Activated CD4-positive, alpha-beta memory T cell treated with anti-CD3 and anti-CD28 coated beads, Interleukin-2, amount 10 ng/mL, durations not matched to agents 7 days and 5 days (primary cell): ENCODE results near the gene C21orf58. TPM values are rescaled to one million over a fixed set of nuclear protein-coding genes. Genes with fewer than 3 reads are reported as not detected.

Source experiments
- CTCF ChIA-PET: fragments of 350-600 bp; sonication (Branson Sonifier 250); formaldehyde crosslinking; loops from one replicate; lab custom pipeline; 2021; ENCODE audit warnings: antibody characterized with exemption, inconsistent platforms; lab: Charles Lee
- POLR2A ChIA-PET: fragments of 350-600 bp; sonication (Branson Sonifier 250); formaldehyde crosslinking; loops from one replicate; lab custom pipeline; 2021; ENCODE audit warnings: antibody characterized with exemption; lab: Charles Lee
- DNase-seq: peaks from one replicate; pipeline ENCODE4 v3.0.0-alpha.2; 2020
- H3K27ac Mint-ChIP-seq: one replicate; pipeline ENCODE4 v1.8.0; 2021; ENCODE audit warnings: mild to moderate bottlenecking, mixed read lengths
- H3K27me3 Mint-ChIP-seq: one replicate; pipeline ENCODE4 v1.8.0; 2021; ENCODE audit warnings: mixed read lengths
- H3K36me3 Mint-ChIP-seq: one replicate; pipeline ENCODE4 v1.8.0; 2021; ENCODE audit warnings: low read depth, mixed read lengths
- H3K4me1 Mint-ChIP-seq: one replicate; pipeline ENCODE4 v1.8.0; 2021; ENCODE audit warnings: mixed read lengths
- H3K4me3 Mint-ChIP-seq: one replicate; pipeline ENCODE4 v1.8.0; 2021; ENCODE audit warnings: mild to moderate bottlenecking, mixed read lengths
- H3K9me3 Mint-ChIP-seq: one replicate; pipeline ENCODE4 v1.8.0; 2021; ENCODE audit warnings: mixed read lengths
- total RNA-seq, 2 experiments: library from RNA; stranded (reverse); gene quantifications; one replicate each; pipeline ENCODE4 v1.2.3, GENCODE V29; 2021

Gene C21orf58
- total RNA-seq, 2 experiments from 2014 or later = 47.7 to 49.4 TPM

DNA sequence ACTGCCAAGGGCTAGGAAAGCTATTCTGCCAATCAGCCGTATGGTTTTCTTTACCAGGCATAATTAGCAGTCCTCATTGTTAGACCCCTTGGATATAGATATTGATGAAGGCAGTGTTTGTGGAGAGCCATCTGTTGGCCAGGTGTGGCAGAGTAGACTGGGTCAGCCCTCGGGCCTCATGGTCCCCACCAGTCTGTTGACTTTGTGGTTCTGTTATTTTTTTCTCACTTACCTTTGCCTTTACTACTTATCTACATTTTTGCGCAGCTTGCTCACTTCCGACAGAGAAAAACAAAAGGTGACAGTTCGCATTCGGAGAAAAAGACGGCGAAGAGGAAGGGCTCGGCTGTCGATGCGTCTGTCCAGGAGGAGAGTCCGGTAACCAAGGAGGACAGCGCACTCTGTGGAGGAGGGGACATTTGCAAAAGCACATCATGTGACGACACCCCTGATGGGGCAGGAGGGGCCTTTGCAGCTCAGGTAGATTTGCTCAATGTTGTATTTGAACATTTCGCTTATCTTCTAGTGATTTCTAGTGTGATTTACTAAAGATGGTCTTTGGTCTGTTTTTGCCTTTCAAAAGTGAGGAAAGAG lies 2.5 kb upstream of the C21orf58 start:
- H3K4me3 Mint-ChIP-seq = no peak overlapping the region
- DNase-seq = no peak
- H3K27ac Mint-ChIP-seq = no peak overlapping the region
- peaks cover 29% of the 10 kb centered on the region for H3K4me1 Mint-ChIP-seq
- CTCF ChIA-PET = interaction anchor here (0.6 to 2.1 kb wide), 5 partner anchors 9 to 314 kb away, joined by 3 to 11 read pairs (median 6); partner anchors contain the start of genes MCM3AP and YBEY
- POLR2A ChIA-PET = interaction anchor here (1.0 to 1.9 kb wide), 10 partner anchors 15 to 309 kb away, joined by 3 to 14 read pairs (median 4); partner anchors contain the start of genes LSS, MCM3AP, PRMT2 and YBEY
- H3K9me3 Mint-ChIP-seq = no peaks in the 10 kb centered on the region
- H3K27me3 Mint-ChIP-seq = no peaks in the 10 kb centered on the region
- H3K36me3 Mint-ChIP-seq = peaks cover 59% of the 10 kb centered on the region

DNA sequence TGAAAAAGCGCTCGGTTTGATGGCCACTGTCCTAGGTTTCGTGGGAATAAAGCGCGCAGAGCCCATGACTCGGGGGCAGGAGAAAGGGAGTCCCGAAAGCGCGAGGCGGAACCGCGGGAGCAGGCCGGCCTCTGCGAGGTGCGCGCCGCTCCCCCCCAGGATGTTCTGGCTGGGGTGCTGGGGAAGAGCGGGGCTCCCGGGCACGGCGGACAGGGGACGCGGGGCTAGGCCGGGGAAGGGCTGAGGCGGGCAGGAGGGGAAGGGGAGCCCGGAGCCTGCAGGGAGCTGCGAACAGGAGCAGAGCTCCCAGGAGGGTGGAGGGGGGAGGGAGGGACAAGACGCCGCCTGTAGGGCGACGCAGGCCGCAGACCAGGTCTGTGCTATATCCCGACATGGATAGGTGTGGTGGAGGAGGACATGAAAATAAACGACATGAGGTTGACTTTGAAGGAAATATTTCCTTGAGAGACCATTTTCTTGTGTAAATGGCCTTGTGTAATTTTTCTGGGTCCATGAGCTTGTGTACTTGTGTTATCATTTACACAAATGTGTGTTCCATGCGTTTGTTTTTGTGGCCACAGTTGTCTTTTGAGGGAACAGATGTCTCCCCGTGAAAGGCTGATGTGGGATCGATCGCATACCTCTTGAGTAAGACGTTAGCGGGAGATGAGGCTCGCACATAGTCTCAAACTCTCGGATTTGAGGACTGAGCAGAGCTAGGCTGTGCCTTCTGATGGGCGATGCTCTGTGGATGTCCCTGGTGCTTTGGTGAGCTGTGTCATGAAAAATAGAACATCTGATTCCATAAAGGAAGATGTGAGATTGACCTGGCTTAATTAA lies 1.6 kb upstream of the C21orf58 start:
- no peaks in the 10 kb centered on the region for H3K9me3 Mint-ChIP-seq
- peak overlapping the region; percentile 86 for H3K27ac Mint-ChIP-seq
- CTCF ChIA-PET = interaction anchor here (0.6 to 2.1 kb wide), 6 partner anchors 10 to 314 kb away, joined by 3 to 11 read pairs (median 4); partner anchors contain the start of genes MCM3AP and YBEY
- peaks cover 61% of the 10 kb centered on the region for H3K36me3 Mint-ChIP-seq
- POLR2A ChIA-PET = interaction anchor here (0.6 to 1.9 kb wide), 14 partner anchors 14 to 314 kb away, joined by 3 to 14 read pairs (median 4); partner anchors contain the start of genes LSS, MCM3AP, PRMT2 and YBEY
- peak; percentile 46 for DNase-seq
- peaks cover 35% of the 10 kb centered on the region for H3K4me1 Mint-ChIP-seq
- no peaks in the 10 kb centered on the region for H3K27me3 Mint-ChIP-seq
- peak overlapping the region; percentile 84 for H3K4me3 Mint-ChIP-seq

DNA sequence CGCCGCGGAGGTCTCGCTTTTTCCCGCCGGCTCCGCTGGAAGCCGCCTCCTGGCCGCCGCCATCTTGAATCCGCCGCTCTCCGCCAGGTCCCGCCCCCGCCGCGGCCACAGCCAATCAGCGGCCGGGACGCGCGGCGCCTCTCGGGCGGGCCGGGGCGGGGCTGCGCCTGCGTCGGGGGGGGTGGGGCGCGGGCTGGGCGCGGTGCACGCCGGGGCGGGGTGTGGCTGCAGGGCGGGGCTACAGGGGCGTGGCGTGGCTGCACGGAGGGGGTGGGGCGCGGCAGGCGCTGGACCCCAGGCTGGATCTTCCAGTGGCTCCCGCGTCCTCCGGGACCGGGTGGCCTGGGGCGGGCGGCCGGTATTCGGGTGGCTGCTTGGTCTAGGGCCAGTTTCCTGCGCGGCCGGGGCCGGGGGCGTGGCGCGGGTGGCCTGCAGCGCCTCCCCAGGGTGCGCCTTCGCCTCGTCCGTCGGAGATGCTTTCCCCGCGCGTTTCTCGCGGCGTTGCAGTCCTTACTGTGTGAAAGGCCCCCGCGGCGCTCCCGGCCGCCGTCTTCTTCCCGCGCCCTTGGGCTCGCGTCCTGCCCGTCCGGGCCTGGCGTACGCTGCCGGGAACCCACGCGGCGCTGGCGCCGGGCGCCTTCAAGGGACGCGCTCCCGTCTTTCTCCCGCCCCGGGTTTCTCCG lies 861 bp upstream of the C21orf58 start:
- peaks cover 61% of the 10 kb centered on the region for H3K36me3 Mint-ChIP-seq

DNA sequence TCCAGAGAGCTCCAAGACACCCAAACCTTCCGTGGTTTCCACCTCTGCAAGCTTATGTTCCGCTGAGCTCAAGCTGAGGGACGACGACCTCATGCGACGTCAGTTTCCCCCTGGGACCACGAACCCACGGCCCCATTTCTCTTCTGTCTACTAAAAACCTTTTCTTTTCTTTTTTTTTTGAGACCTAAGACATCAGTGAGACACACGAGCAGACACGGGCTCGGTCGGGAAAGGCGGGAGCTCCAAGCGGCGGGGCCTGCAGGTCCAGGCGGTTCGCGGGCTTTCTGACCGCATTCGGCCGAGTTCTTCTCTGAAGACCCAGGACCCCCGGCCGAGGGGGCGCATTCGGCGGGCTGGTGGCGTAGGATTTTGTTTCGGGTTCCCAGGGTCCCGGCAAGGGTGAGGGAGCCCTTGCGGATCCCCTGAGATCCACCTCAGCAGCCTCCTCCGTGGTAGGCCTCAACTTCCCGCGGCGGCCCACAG lies 402 bp downstream of the C21orf58 start:
- Mint-ChIP-seq H3K4me1 (peaks cover 47% of the 10 kb centered on the region), H3K4me3 (peak overlapping the region; percentile 84), H3K27ac (peak overlapping the region; percentile 93), H3K9me3 (no peaks in the 10 kb centered on the region), H3K27me3 (no peaks in the 10 kb centered on the region), H3K36me3 (peaks cover 58% of the 10 kb centered on the region)
- ChIA-PET CTCF (interaction anchor here (0.9 to 1.0 kb wide), 2 partner anchors 170 to 180 kb away, joined by 3 read pairs; no protein-coding TSS in a partner anchor), POLR2A (interaction anchor here (0.7 to 3.3 kb wide), 22 partner anchors 9 to 1449 kb away, joined by 3 to 37 read pairs (median 6); partner anchors contain the start of genes DIP2A, LSS, MCM3AP and PRMT2)
- DNase-seq = no peak

More for the DNA sequence above, 861 bp upstream of the C21orf58 start:
- Mint-ChIP-seq H3K9me3 (no peaks in the 10 kb centered on the region), H3K27ac (peak overlapping the region; percentile 93), H3K4me1 (peaks cover 38% of the 10 kb centered on the region), H3K27me3 (no peaks in the 10 kb centered on the region), H3K4me3 (peak overlapping the region; percentile 84)
- ChIA-PET CTCF (interaction anchor here (1.6 kb wide), 1 partner anchor 39 kb away, joined by 7 read pairs; the partner anchor contains the start of genes MCM3AP and YBEY), POLR2A (interaction anchor here (1.2 to 3.3 kb wide), 9 partner anchors 29 to 181 kb away, joined by 4 to 26 read pairs (median 8); partner anchors contain the start of genes DIP2A, MCM3AP and YBEY)
- DNase-seq = peak; percentile 87

DNA sequence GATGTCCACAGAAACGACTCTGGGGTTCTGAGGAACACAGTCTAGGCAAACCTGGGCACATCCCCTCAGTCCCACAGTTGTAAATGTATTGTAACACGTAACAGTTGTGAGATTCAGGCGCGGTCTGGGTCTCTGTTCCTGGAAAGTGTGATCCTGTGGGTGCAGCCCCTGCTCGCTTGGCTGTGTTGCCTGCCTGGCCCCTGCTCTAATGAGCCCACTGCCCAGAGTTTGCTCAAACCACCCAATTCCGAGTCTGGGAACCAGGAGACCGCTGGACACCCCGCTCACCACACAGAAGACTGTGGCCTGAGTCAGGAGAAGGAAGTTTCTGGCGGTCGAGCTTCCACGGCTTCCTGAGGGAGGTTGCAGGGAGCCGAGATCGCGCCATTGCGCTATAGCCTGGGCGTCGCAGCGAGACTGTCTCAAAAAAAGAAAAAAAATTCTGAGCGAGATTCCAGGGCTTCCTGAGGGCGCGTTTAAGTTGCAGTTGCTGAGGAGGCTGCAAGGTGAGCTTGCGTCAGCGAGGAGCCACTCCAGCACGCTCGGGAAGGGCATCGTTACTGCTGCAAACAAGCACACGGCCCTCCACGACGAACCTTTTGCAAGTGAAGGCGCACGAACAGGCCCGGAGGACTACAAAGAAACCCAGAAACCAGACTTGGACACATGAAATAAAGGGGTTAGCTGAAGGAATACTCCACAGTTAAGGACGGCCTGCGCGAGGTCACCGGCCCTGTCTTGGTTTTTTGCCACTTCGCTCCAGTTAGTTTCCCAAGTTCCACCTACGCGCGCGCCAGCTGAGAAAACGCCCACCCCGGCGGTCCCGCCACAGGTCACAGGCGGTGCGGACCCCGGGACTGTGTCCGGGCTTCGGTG lies 1.1 kb downstream of the C21orf58 start:
- Mint-ChIP-seq H3K9me3 (no peaks in the 10 kb centered on the region), H3K4me3 (peak overlapping the region; percentile 84), H3K4me1 (peaks cover 47% of the 10 kb centered on the region), H3K27ac (peak overlapping the region; percentile 93), H3K36me3 (peaks cover 53% of the 10 kb centered on the region), H3K27me3 (no peaks in the 10 kb centered on the region)
- ChIA-PET POLR2A (interaction anchor here (0.7 to 3.3 kb wide), 22 partner anchors 9 to 1448 kb away, joined by 3 to 37 read pairs (median 6); partner anchors contain the start of genes DIP2A, LSS, MCM3AP and PRMT2), CTCF (interaction anchor here (0.9 to 1.5 kb wide), 3 partner anchors 170 to 179 kb away, joined by 3 to 5 read pairs (median 3); no protein-coding TSS in a partner anchor)
- DNase-seq = peak; percentile 34

DNA sequence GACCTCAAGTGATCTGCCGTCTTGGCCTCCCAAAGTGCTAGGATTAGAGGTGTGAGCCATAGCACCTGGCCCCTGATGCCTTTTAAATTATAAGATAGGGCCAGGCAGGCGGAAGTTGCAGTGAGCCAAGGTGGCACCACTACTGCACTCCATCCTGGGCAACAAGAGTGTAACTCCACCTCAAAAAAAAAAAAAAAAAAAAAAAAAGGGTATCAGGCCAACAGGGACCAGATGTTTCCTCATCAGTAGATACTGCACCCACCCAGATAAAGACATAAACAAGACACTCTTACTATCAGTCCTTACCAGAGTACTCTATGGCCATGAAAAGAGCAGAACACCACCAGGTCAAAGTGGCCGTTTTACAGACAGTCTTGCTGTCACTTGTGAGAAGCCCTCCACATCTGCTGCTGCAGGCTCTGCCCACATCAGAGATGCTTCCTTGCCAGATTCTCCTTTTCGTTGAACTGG lies 3.3 kb downstream of the C21orf58 start:
- H3K4me3 Mint-ChIP-seq = peak overlapping the region; percentile 27
- peaks cover 41% of the 10 kb centered on the region for H3K36me3 Mint-ChIP-seq
- H3K27me3 Mint-ChIP-seq = no peaks in the 10 kb centered on the region
- H3K4me1 Mint-ChIP-seq = peaks cover 31% of the 10 kb centered on the region
- no peaks in the 10 kb centered on the region for H3K9me3 Mint-ChIP-seq
- ChIA-PET POLR2A (no interaction called here), CTCF (no interaction called here)
- no peak for DNase-seq
- H3K27ac Mint-ChIP-seq = peak overlapping the region; percentile 18

DNA sequence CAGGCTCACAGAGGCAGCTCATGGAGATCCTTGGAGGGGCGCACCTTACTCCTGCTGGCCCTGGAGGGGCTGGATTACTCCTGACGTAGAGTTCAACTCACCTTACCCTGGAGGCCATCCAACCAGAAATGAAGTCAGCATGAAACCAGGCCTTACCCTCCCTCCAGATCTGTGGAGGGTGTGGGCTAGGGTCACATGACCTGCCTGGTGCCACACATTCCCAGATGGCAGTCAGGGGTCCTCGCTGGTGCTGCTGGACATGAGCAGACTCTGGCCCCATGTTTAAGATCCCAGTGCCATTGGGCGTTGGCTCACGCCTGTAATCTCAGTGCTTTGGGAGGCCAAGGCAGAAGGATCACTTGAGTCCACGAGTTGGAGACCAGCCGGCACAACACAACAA lies 4.5 kb downstream of the C21orf58 start:
- peaks cover 29% of the 10 kb centered on the region for H3K4me1 Mint-ChIP-seq
- no peak for DNase-seq
- POLR2A ChIA-PET = interaction anchor here (0.7 kb wide), 1 partner anchor 11 kb away, joined by 3 read pairs; no protein-coding TSS in a partner anchor
- H3K4me3 Mint-ChIP-seq = no peak overlapping the region
- H3K36me3 Mint-ChIP-seq = peaks cover 39% of the 10 kb centered on the region
- H3K27ac Mint-ChIP-seq = no peak overlapping the region
- H3K27me3 Mint-ChIP-seq = no peaks in the 10 kb centered on the region
- CTCF ChIA-PET = no interaction called here
- no peaks in the 10 kb centered on the region for H3K9me3 Mint-ChIP-seq

DNA sequence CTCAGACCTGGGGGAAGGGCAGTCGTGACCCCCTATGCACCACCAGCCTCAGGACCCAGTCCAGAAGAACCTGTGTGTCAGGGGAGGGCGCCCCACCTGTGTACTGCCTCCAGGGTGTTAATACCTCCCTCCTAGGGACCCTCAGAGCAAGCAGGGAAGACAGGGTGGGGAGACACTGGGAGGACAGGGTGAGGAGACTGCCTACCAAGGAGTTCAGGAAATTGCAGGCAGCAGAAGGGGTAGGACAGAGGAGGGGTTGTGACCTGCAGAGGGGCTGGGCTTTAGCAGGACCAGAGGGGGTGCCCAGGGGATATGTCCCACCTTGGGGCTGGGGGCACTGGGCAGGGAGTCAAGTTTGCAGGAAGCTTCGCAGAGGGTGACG lies 5.2 kb downstream of the C21orf58 start:
- Mint-ChIP-seq H3K27ac (no peak overlapping the region), H3K9me3 (no peaks in the 10 kb centered on the region), H3K4me3 (no peak overlapping the region), H3K36me3 (peaks cover 40% of the 10 kb centered on the region), H3K27me3 (no peaks in the 10 kb centered on the region), H3K4me1 (peaks cover 29% of the 10 kb centered on the region)
- ChIA-PET CTCF (no interaction called here), POLR2A (no interaction called here)
- no peak for DNase-seq

DNA sequence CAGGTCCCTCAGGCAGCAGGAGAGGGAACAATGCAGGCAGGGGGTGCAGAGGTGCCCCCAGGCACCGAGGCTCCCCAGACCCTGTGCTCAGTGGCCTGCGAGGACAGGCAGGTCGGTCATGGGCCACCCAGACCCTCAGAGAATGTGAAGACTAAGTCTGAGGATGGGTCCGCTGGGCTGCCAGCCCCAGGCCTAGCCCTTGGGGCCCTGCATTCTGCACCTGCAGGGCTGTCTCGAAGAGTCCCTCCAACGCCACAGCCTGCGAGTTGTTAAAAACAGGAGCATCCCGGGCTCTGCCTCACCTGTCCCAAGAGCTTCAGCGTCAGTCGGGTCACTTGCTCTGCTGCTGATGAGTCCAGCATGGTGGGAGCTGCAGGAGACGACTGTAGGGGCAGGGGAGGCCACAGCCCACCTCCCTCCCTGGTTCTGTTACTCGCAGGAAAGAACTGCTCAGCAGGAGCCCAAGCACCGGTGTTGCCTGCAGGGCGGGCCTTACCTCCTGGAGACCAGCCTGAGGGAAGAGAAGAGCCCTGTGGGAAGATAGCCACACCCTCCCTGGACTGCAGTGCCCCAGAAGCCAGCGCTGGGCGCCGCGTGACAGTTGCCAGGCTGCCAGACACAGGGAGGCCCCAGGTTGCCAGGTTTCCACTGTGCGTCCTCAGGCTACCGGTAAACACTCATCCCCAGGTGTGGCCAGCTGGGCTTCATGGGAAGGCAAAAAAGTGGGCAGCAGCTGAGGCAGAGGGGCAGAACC lies 5.8 kb downstream of the C21orf58 start:
- peaks cover 29% of the 10 kb centered on the region for H3K4me1 Mint-ChIP-seq
- no peak for DNase-seq
- H3K4me3 Mint-ChIP-seq = no peak overlapping the region
- H3K27me3 Mint-ChIP-seq = no peaks in the 10 kb centered on the region
- CTCF ChIA-PET = no interaction called here
- no peak overlapping the region for H3K27ac Mint-ChIP-seq
- POLR2A ChIA-PET = no interaction called here
- H3K36me3 Mint-ChIP-seq = peaks cover 40% of the 10 kb centered on the region
- no peaks in the 10 kb centered on the region for H3K9me3 Mint-ChIP-seq

DNA sequence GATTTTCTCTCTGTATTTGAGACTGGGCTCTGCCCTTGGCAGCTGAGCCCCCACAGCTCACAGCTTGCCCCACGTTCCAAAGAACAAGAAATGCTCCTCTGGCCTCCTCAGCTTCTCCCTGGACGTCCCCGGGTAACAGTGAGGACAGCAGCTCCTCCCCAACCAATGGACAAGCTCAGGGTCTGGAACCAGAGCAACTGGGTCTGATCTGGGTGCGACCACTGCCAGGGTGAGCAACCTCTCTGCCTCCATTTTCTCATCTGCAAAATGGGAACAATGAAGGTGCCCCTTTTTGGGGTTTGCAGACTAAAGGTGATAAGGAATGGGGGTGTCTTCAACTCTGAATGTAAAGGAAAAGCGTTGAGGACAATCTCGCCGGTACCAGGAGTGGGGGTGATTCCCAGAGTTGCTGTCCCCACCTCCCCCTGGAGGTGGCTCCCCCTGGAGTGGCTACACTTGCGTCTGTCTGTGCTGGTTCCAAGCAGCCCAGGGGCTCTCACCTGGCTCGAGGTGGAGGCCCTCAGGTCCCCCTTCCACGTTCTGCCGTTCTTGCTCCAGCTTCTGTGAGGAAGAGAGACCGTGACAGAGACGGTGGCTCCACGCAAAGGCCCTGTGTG lies 6.9 kb downstream of the C21orf58 start:
- ChIA-PET CTCF (no interaction called here), POLR2A (no interaction called here)
- no peak overlapping the region for H3K4me3 Mint-ChIP-seq
- peaks cover 35% of the 10 kb centered on the region for H3K36me3 Mint-ChIP-seq
- H3K27ac Mint-ChIP-seq = no peak overlapping the region
- H3K9me3 Mint-ChIP-seq = no peaks in the 10 kb centered on the region
- no peaks in the 10 kb centered on the region for H3K27me3 Mint-ChIP-seq
- DNase-seq = no peak
- peaks cover 25% of the 10 kb centered on the region for H3K4me1 Mint-ChIP-seq
